Measurements from ENCODE around the gene F2RL1.

The F2RL1 gene

GRCh38 chr5:76813982-76814562 lies 4.8 kb upstream of the F2RL1 start:
- Histone ChIP-seq H3K9ac (no peak overlapping the region), H3K9me3 (ENCODE audit: control insufficient read depth, low read length) (no peaks in the 10 kb centered on the region), H3K27ac (no peak overlapping the region), H3K27me3 (ENCODE audit: control insufficient read depth, insufficient read depth, low read length) (no peaks in the 10 kb centered on the region), H3K79me2 (no peaks in the 10 kb centered on the region), H2AFZ (no peak overlapping the region), H3K4me3 (ENCODE audit: low read depth, low read length) (no peak overlapping the region), H3K4me1 (no peaks in the 10 kb centered on the region), H3K4me2 (ENCODE audit: low read length) (no peak overlapping the region), H3K36me3 (ENCODE audit: control insufficient read depth, insufficient read depth, low read length) (no peaks in the 10 kb centered on the region)
- no peak for TF ChIP-seq CTCF (IDR thresholded peaks at IDR 0.05)

- Histone ChIP-seq H3K36me3 (ENCODE audit: control insufficient read depth, insufficient read depth, low read length) (no peaks in the 10 kb centered on the region), H3K27me3 (ENCODE audit: control insufficient read depth, insufficient read depth, low read length) (no peaks in the 10 kb centered on the region), H3K27ac (no peak overlapping the region), H3K79me2 (no peaks in the 10 kb centered on the region), H3K4me1 (no peaks in the 10 kb centered on the region), H3K4me2 (ENCODE audit: low read length) (no peak overlapping the region), H3K9ac (no peak overlapping the region), H2AFZ (peak overlapping the region; percentile 5), H3K9me3 (ENCODE audit: control insufficient read depth, low read length) (no peaks in the 10 kb centered on the region), H3K4me3 (ENCODE audit: low read depth, low read length) (no peak overlapping the region)
- TF ChIP-seq CTCF (IDR thresholded peaks at IDR 0.05) = no peak
Observed at GRCh38 chr5:76816110-76816831, 2.6 kb upstream of the F2RL1 start.

- Histone ChIP-seq H3K4me3 (ENCODE audit: low read depth, low read length) (peak overlapping the region; percentile 62), H3K79me2 (no peaks in the 10 kb centered on the region), H3K9ac (no peak overlapping the region), H3K4me2 (ENCODE audit: low read length) (peak overlapping the region; percentile 90), H3K9me3 (ENCODE audit: control insufficient read depth, low read length) (no peaks in the 10 kb centered on the region), H3K36me3 (ENCODE audit: control insufficient read depth, insufficient read depth, low read length) (no peaks in the 10 kb centered on the region), H3K4me1 (no peaks in the 10 kb centered on the region), H3K27ac (no peak overlapping the region), H2AFZ (peak overlapping the region; percentile 89), H3K27me3 (ENCODE audit: control insufficient read depth, insufficient read depth, low read length) (no peaks in the 10 kb centered on the region)
- no peak for TF ChIP-seq CTCF (IDR thresholded peaks at IDR 0.05)
Observed at GRCh38 chr5:76819851-76820525, 1.2 kb downstream of the F2RL1 start.

GRCh38 chr5:76820526-76820890 lies 1.7 kb downstream of the F2RL1 start:
- Histone ChIP-seq H3K9ac (no peak overlapping the region), H3K4me3 (ENCODE audit: low read depth, low read length) (no peak overlapping the region), H3K4me2 (ENCODE audit: low read length) (no peak overlapping the region), H3K79me2 (no peaks in the 10 kb centered on the region), H2AFZ (no peak overlapping the region), H3K4me1 (no peaks in the 10 kb centered on the region), H3K36me3 (ENCODE audit: control insufficient read depth, insufficient read depth, low read length) (no peaks in the 10 kb centered on the region), H3K9me3 (ENCODE audit: control insufficient read depth, low read length) (no peaks in the 10 kb centered on the region), H3K27ac (no peak overlapping the region), H3K27me3 (ENCODE audit: control insufficient read depth, insufficient read depth, low read length) (no peaks in the 10 kb centered on the region)
- no peak for TF ChIP-seq CTCF (IDR thresholded peaks at IDR 0.05)

Data from parathyroid adenoma (tissue), 2 donors.